GM19397 (cell line): ENCODE results near the gene FCGR2B.
"Not testable (repeated sequence)": the region's sequence is repeated elsewhere in the genome, so short reads cannot be mapped to it uniquely, and the experiment has no call there.

Source experiments
- ATAC-seq: cut with Tn5 transposase; IDR thresholded peaks from one replicate; pipeline ENCODE4 v1.9.1; 2021; ENCODE audit warnings: mild to moderate bottlenecking, moderate library complexity; ENCODE audit not compliant: unreplicated experiment

The FCGR2B gene

GRCh38 chr1:161662684-161663339 lies at the start of gene FCGR2B:
TSS of gene FCGR2B (plus strand) at chr1:161663143. CDS start at chr1:161663242, 99 bp downstream.
- peak; percentile 75 for ATAC-seq

- ATAC-seq = not testable (repeated sequence)
Observed at GRCh38 chr1:161616417-161616816, 46.5 kb upstream of the FCGR2B start.

- not testable (repeated sequence) for ATAC-seq
Observed at GRCh38 chr1:161618517-161618916, 44.4 kb upstream of the FCGR2B start.

- not testable (repeated sequence) for ATAC-seq
Observed at GRCh38 chr1:161620399-161620798, 42.5 kb upstream of the FCGR2B start.

GRCh38 chr1:161621181-161622000 lies 41.6 kb upstream of the FCGR2B start:
- not testable (repeated sequence) for ATAC-seq

- not testable (repeated sequence) for ATAC-seq
Observed at GRCh38 chr1:161622054-161622453, 40.9 kb upstream of the FCGR2B start.

GRCh38 chr1:161623401-161624051 lies 39.4 kb upstream of the FCGR2B start:
- not testable (repeated sequence) for ATAC-seq

GRCh38 chr1:161624605-161625004 lies 38.3 kb upstream of the FCGR2B start:
- ATAC-seq = not testable (repeated sequence)

- not testable (repeated sequence) for ATAC-seq
Observed at GRCh38 chr1:161626445-161627146, 36.3 kb upstream of the FCGR2B start.

GRCh38 chr1:161630128-161630742 lies 32.7 kb upstream of the FCGR2B start:
- ATAC-seq = not testable (repeated sequence)

GRCh38 chr1:161631076-161631475 lies 31.9 kb upstream of the FCGR2B start, which contains the start of gene FCGR3B:
TSS of gene FCGR3B (minus strand) at chr1:161631176. CDS start at chr1:161631094, 82 bp downstream.
- ATAC-seq = no peak

- not testable (repeated sequence) for ATAC-seq
Observed at GRCh38 chr1:161634993-161635392, 27.9 kb upstream of the FCGR2B start.

- ATAC-seq = not testable (repeated sequence)
Observed at GRCh38 chr1:161636189-161636782, 26.7 kb upstream of the FCGR2B start.

GRCh38 chr1:161636976-161637375 lies 26.0 kb upstream of the FCGR2B start:
- not testable (repeated sequence) for ATAC-seq

- not testable (repeated sequence) for ATAC-seq
Observed at GRCh38 chr1:161638251-161638993, 24.5 kb upstream of the FCGR2B start.

- ATAC-seq = not testable (repeated sequence)
Observed at GRCh38 chr1:161639203-161639602, 23.7 kb upstream of the FCGR2B start.

GRCh38 chr1:161642697-161643096 lies 20.2 kb upstream of the FCGR2B start:
- not testable (repeated sequence) for ATAC-seq

GRCh38 chr1:161643481-161644208 lies 19.3 kb upstream of the FCGR2B start:
- ATAC-seq = not testable (repeated sequence)
